ENCODE results near the gene SLC2A3.

DNA sequence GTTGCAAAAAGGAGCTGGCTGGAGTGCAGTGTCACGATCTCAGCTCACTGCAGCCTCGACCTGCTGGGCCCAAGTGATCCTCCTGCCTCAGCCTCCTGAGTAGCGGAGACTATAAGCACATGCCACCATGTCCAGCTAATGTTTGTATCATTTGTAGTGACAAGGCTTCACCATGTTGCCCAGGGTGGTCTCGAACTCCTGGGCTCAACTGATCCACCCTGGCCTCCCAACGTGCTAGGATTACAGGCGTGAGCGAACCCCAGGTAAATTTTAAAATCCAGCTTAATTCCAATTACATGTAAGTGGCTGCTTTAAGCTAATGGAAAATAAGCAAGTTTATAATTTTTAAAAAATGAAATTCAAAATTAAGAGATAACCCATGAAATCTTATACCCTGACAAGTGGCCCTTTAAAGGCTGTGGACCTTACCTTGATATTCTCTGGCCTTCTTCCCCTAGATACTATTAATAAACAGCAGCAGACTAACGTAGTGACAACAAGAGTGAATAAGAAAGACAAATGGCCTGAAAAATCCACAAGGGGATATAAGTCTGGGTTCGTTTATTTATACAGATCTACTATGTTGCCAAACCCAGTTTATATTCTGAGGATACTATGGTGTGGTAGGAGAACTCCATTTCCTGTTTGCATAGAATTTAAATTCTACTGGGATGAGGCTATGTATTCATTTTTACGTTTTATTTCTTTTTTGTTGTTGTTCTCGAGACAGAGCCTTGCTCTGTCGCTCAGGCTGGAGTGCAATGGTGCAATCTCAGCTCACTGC lies 25.6 kb upstream of the SLC2A3 start:
- TF ChIP-seq CBX2 (IDR thresholded peaks at IDR 0.05; ENCODE audit: borderline replicate concordance, low read depth) = no peak
- TF ChIP-seq, protein P1, sequence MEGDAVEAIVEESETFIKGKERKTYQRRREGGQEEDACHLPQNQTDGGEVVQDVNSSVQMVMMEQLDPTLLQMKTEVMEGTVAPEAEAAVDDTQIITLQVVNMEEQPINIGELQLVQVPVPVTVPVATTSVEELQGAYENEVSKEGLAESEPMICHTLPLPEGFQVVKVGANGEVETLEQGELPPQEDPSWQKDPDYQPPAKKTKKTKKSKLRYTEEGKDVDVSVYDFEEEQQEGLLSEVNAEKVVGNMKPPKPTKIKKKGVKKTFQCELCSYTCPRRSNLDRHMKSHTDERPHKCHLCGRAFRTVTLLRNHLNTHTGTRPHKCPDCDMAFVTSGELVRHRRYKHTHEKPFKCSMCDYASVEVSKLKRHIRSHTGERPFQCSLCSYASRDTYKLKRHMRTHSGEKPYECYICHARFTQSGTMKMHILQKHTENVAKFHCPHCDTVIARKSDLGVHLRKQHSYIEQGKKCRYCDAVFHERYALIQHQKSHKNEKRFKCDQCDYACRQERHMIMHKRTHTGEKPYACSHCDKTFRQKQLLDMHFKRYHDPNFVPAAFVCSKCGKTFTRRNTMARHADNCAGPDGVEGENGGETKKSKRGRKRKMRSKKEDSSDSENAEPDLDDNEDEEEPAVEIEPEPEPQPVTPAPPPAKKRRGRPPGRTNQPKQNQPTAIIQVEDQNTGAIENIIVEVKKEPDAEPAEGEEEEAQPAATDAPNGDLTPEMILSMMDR (IDR thresholded peaks at IDR 0.05) = no peak
- no peak for TF ChIP-seq JUN (IDR thresholded peaks at IDR 0.05)
- no peak for TF ChIP-seq HOXB13 (CRISPR knock-in tag; IDR thresholded peaks at IDR 0.05; ENCODE audit: low read depth)
- no peak for TF ChIP-seq POLR2A (IDR thresholded peaks at IDR 0.05; ENCODE audit: low read length)
- TF ChIP-seq, protein P2, sequence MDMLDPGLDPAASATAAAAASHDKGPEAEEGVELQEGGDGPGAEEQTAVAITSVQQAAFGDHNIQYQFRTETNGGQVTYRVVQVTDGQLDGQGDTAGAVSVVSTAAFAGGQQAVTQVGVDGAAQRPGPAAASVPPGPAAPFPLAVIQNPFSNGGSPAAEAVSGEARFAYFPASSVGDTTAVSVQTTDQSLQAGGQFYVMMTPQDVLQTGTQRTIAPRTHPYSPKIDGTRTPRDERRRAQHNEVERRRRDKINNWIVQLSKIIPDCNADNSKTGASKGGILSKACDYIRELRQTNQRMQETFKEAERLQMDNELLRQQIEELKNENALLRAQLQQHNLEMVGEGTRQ (IDR thresholded peaks at IDR 0.05) = no peak
